Neural cell (in vitro differentiated cells): ENCODE data around the gene ALK. TPM values are rescaled to one million over a fixed set of nuclear protein-coding genes. Genes with fewer than 3 reads are reported as not detected.

ENCODE experiments used
- H2AFZ ChIP-seq: fragments of 200-600, 300-800 bp; sonication (generic), shearing (Covaris generic); 2 replicates; pipeline ENCODE4 v1.6.0; 2014; ENCODE audit warnings: low read depth, mild to moderate bottlenecking, antibody characterized with exemption, low read length, moderate library complexity
- H3F3A ChIP-seq: fragments of 200-600 bp; shearing (Covaris generic); 2 replicates; pipeline ENCODE4 v1.6.1; 2016; ENCODE audit warnings: mild to moderate bottlenecking, moderate library complexity, mixed read lengths, antibody characterized with exemption, low read length; ENCODE audit not compliant: insufficient read depth, poor library complexity, severe bottlenecking
- H3K27ac ChIP-seq: fragments of 200-600, 300-800 bp; sonication (generic), shearing (Covaris generic); 2 replicates; pipeline ENCODE4 v1.5.1; 2014; ENCODE audit warnings: mild to moderate bottlenecking, low read length, moderate library complexity
- H3K27me3 ChIP-seq: fragments of 300-800, 200-600 bp; sonication (generic), shearing (Covaris generic); 2 replicates; pipeline ENCODE4 v1.6.0; 2014; ENCODE audit warnings: mild to moderate bottlenecking, low read depth, low read length, moderate library complexity; ENCODE audit not compliant: insufficient read depth
- H3K36me3 ChIP-seq: fragments of 300-800, 200-600 bp; sonication (generic), shearing (Covaris generic); 2 replicates; pipeline ENCODE4 v1.5.1; 2014; ENCODE audit warnings: mild to moderate bottlenecking, antibody characterized with exemption, low read length, moderate library complexity; ENCODE audit not compliant: insufficient read depth
- H3K4me2 ChIP-seq: fragments of 300-800, 200-600 bp; sonication (generic), shearing (Covaris generic); 2 replicates; pipeline ENCODE4 v1.6.0; 2014; ENCODE audit warnings: mild to moderate bottlenecking, low read length
- H3K4me3 ChIP-seq: fragments of 300-800, 200-600 bp; sonication (generic), shearing (Covaris generic); 2 replicates; pipeline ENCODE4 v1.5.1; 2014; ENCODE audit warnings: mild to moderate bottlenecking, low read length, moderate library complexity
- H3K79me2 ChIP-seq: fragments of 200-600 bp; shearing (Covaris generic); replicated peaks from 2 replicates; pipeline ENCODE4 v1.6.0; 2014; ENCODE audit warnings: mild to moderate bottlenecking, low read length, moderate library complexity; ENCODE audit not compliant: insufficient read depth
- H3K9ac ChIP-seq: fragments of 300-800, 200-600 bp; sonication (generic), shearing (Covaris generic); 2 replicates; pipeline ENCODE4 v1.6.1; 2016; ENCODE audit warnings: mild to moderate bottlenecking, low read length, mixed read lengths
- H3K9me2 ChIP-seq: fragments of 200-600 bp; shearing (Covaris generic); 2 replicates; pipeline ENCODE4 v1.6.1; 2016; ENCODE audit warnings: mild to moderate bottlenecking, low read length, mixed read lengths; ENCODE audit not compliant: insufficient read depth
- H3K9me3 ChIP-seq: fragments of 200-600, 300-800 bp; sonication (generic), shearing (Covaris generic); 2 replicates; pipeline ENCODE4 v1.6.1; 2016; ENCODE audit warnings: mild to moderate bottlenecking, mixed run types, low read length, moderate library complexity, mixed read lengths
- H4K20me1 ChIP-seq: fragments of 200-600 bp; shearing (Covaris generic); 2 replicates; pipeline ENCODE4 v1.6.1; 2016; ENCODE audit warnings: mild to moderate bottlenecking, mixed run types; ENCODE audit not compliant: insufficient read depth
- EP300 ChIP-seq: fragments of 450-650 bp; conservative IDR thresholded peaks from 2 replicates; pipeline ENCODE4 v1.6.1; 2014; ENCODE audit warnings: antibody characterized with exemption, mild to moderate bottlenecking, moderate library complexity; ENCODE audit not compliant: poor library complexity, severe bottlenecking
- EZH2 ChIP-seq: fragments of 200-600, 300-800 bp; shearing (Covaris generic), sonication (generic); IDR thresholded peaks from 2 replicates; pipeline ENCODE4 v1.6.1; 2014; ENCODE audit warnings: antibody characterized with exemption, low read length, borderline replicate concordance, mild to moderate bottlenecking; ENCODE audit not compliant: insufficient read depth, poor library complexity, severe bottlenecking
- MXI1 ChIP-seq: fragments of 450-650 bp; conservative IDR thresholded peaks from 2 replicates; pipeline ENCODE4 v1.6.1; 2014; ENCODE audit warnings: antibody characterized with exemption, mild to moderate bottlenecking; ENCODE audit not compliant: poor library complexity, severe bottlenecking
- POLR2AphosphoS5 ChIP-seq: IDR thresholded peaks from 2 replicates; pipeline ENCODE4 v1.6.1; 2012
- RAD21 ChIP-seq: fragments of 450-650 bp; conservative IDR thresholded peaks from 2 replicates; pipeline ENCODE4 v1.6.1; 2014; ENCODE audit warnings: antibody characterized with exemption, mild to moderate bottlenecking, moderate library complexity
- REST ChIP-seq: IDR thresholded peaks from 2 replicates; pipeline ENCODE4 v1.6.1; 2012; ENCODE audit warnings: borderline replicate concordance
- SMC3 ChIP-seq: fragments of 450-650 bp; conservative IDR thresholded peaks from 2 replicates; pipeline ENCODE4 v1.6.1; 2014; ENCODE audit warnings: antibody characterized with exemption, mild to moderate bottlenecking, moderate library complexity; ENCODE audit not compliant: poor library complexity
- TAF1 ChIP-seq: IDR thresholded peaks from 2 replicates; pipeline ENCODE4 v1.6.1; 2012; ENCODE audit warnings: low read depth
- polyA plus RNA-seq: library from polyadenylated mRNA; depleted of rRNA; stranded (reverse); fragments of >200 nt; gene quantifications from 2 replicates; pipeline ENCODE4 v1.2.3, GENCODE V29; 2014
- TF ChIP-seq, protein P1 (sequence below): fragments of 450-650 bp; IDR thresholded peaks from 2 replicates; pipeline ENCODE4 v1.5.1; 2014; ENCODE audit warnings: antibody characterized with exemption, mild to moderate bottlenecking, moderate library complexity; ENCODE audit not compliant: poor library complexity, severe bottlenecking

ALK gene
- polyA plus RNA-seq, 1 donor from 2014 or later = 7.1 TPM

DNA sequence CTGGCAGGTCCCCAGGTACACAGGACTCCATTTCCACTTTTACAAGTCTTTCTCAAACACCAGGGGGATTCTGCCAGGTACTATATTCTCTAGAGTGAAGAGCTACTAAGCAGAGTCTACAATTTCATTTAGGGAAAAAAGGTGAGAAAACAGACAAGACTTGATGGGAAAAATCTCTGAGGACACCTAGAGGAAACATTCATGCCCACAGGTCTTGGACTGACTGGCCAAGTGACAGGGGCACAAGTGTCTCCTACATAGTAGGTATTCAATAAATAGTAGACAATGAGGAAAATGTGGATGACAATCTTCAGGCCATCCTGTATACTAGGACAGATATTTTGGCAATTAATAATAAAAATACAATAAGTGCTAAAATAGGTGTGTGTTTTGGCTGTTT is 577.6 kb downstream of the ALK start:
- Histone ChIP-seq H3K4me3 (no peak overlapping the region), H3K9me2 (no peaks in the 10 kb centered on the region), H3K79me2 (no peaks in the 10 kb centered on the region), H3K27ac (no peak overlapping the region), H3F3A (no peaks in the 10 kb centered on the region), H3K27me3 (no peaks in the 10 kb centered on the region), H4K20me1 (no peaks in the 10 kb centered on the region), H3K9ac (no peak overlapping the region), H3K36me3 (no peaks in the 10 kb centered on the region), H3K9me3 (no peaks in the 10 kb centered on the region), H3K4me2 (no peak overlapping the region), H2AFZ (no peak overlapping the region)
- TF ChIP-seq, protein P1, sequence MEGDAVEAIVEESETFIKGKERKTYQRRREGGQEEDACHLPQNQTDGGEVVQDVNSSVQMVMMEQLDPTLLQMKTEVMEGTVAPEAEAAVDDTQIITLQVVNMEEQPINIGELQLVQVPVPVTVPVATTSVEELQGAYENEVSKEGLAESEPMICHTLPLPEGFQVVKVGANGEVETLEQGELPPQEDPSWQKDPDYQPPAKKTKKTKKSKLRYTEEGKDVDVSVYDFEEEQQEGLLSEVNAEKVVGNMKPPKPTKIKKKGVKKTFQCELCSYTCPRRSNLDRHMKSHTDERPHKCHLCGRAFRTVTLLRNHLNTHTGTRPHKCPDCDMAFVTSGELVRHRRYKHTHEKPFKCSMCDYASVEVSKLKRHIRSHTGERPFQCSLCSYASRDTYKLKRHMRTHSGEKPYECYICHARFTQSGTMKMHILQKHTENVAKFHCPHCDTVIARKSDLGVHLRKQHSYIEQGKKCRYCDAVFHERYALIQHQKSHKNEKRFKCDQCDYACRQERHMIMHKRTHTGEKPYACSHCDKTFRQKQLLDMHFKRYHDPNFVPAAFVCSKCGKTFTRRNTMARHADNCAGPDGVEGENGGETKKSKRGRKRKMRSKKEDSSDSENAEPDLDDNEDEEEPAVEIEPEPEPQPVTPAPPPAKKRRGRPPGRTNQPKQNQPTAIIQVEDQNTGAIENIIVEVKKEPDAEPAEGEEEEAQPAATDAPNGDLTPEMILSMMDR = peak; percentile 33
- no peak for TF ChIP-seq EZH2

DNA sequence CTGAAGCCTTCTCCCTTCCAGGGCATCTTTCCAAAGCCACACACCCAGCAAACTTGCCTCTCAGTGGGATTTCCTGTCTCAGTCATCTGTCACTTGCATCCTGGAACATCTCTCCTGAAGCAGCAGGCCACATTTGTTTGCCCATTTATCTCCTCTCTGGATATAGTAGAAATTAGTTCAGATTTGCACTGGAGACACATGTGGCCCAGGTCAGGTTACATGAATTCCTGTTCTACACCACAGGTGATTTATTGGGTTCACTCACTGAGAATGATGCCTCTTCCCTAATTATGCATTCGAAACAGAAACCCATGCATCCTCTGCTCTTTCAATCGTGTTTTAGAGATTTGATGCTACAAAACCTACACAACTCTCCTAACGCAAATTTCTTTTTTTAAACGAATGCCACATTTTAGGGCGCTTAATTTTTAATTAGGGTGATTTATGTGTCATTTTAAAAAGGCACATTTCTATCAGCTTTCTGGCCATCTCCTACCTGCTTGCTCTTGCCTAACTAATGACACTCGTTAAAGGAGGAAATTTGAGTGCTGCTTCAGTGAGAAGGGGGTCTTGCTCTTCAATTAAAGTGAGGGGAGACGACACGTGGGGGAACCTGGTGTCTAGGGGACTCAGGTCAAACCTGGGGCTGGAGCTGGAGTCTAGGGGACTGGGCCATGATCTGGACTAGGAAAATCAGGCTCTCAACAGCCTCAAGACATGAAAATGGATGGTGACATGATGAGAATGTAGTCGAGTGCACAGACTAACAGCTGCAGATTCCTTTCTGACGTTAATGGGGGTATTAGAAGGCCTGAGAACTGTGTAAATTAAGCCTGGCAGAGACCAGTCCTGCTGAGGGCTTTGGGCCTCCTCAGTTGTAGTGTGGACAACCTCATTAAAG is 584.8 kb downstream of the ALK start:
- no peak overlapping the region for H2AFZ ChIP-seq
- H3K27ac ChIP-seq = no peak overlapping the region
- no peak for TF ChIP-seq TAF1
- no peak for TF ChIP-seq POLR2AphosphoS5
- TF ChIP-seq EZH2 = no peak
- TF ChIP-seq RAD21 = no peak

DNA sequence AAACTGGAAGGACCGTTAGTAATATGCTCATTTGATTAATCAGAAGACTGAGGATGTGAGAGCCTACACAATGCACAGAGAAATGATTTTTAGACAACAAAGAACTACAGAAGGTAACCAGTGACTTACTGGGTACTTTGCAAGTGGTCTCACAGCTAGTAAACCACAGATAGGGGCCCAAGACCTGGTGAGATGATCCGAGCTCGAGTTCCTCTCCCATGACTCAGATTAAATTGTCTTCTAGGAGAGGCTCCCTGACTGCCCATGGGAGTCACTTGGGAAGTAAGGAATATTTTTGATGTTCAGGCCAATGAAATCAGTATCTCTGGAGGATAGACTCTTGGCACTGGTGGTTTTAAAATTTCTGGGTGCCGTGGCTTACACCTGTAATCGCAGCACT is 586.0 kb downstream of the ALK start:
- H3K79me2 ChIP-seq = no peaks in the 10 kb centered on the region
- no peak overlapping the region for H3K27ac ChIP-seq
- H2AFZ ChIP-seq = no peak overlapping the region
- H3K4me2 ChIP-seq = no peak overlapping the region
- H3K9ac ChIP-seq = no peak overlapping the region
- TF ChIP-seq MXI1 (no peak), EP300 (no peak), EZH2 (no peak), REST (no peak), SMC3 (no peak), POLR2AphosphoS5 (no peak), TAF1 (no peak), RAD21 (no peak)
- TF ChIP-seq, protein P1 = no peak
- H4K20me1 ChIP-seq = no peaks in the 10 kb centered on the region
- no peaks in the 10 kb centered on the region for H3K9me2 ChIP-seq
- no peaks in the 10 kb centered on the region for H3K27me3 ChIP-seq
- no peaks in the 10 kb centered on the region for H3K36me3 ChIP-seq
- H3K9me3 ChIP-seq = no peaks in the 10 kb centered on the region
- H3K4me3 ChIP-seq = no peak overlapping the region
- no peaks in the 10 kb centered on the region for H3F3A ChIP-seq

More for the DNA sequence above, 584.8 kb downstream of the ALK start:
- Histone ChIP-seq H3K9ac (no peak overlapping the region), H3K9me2 (no peaks in the 10 kb centered on the region), H3K36me3 (no peaks in the 10 kb centered on the region), H3K4me2 (no peak overlapping the region), H3K27me3 (no peaks in the 10 kb centered on the region), H3F3A (no peaks in the 10 kb centered on the region), H3K79me2 (no peaks in the 10 kb centered on the region), H4K20me1 (no peaks in the 10 kb centered on the region), H3K4me3 (no peak overlapping the region), H3K9me3 (no peaks in the 10 kb centered on the region)
